Loucy (cell line): Measurements from ENCODE around the gene KCNJ1.

ENCODE experiments used
- H2AFZ ChIP-seq: fragments of 200-600 bp; sonication (generic); 2 replicates; pipeline ENCODE4 v1.6.0; 2016; ENCODE audit warnings: antibody characterized with exemption, mild to moderate bottlenecking, low read length, moderate library complexity
- H3F3A ChIP-seq: fragments of 200-600 bp; 2 replicates; pipeline ENCODE4 v1.6.0; 2016; ENCODE audit warnings: antibody characterized with exemption, low read depth, mild to moderate bottlenecking
- H3K27me3 ChIP-seq: fragments of 200-600 bp; sonication (generic); 2 replicates; pipeline ENCODE4 v1.6.1; 2014; ENCODE audit warnings: low read length, mild to moderate bottlenecking; ENCODE audit not compliant: insufficient read depth, poor library complexity, severe bottlenecking
- H3K36me3 ChIP-seq: fragments of 200-600 bp; sonication (generic); 2 replicates; pipeline ENCODE4 v1.6.1; 2016; ENCODE audit warnings: low read length; ENCODE audit not compliant: insufficient read depth
- H3K4me1 ChIP-seq: fragments of 200-600 bp; sonication (generic); 2 replicates; pipeline ENCODE4 v1.5.1; 2014; ENCODE audit warnings: low read length, mild to moderate bottlenecking; ENCODE audit not compliant: insufficient read depth, poor library complexity, severe bottlenecking
- H3K4me2 ChIP-seq: fragments of 200-600 bp; sonication (generic); 2 replicates; pipeline ENCODE4 v1.6.0; 2014; ENCODE audit warnings: antibody characterized with exemption, low read length, low read depth, mild to moderate bottlenecking; ENCODE audit not compliant: poor library complexity, severe bottlenecking
- H3K4me3 ChIP-seq: fragments of 200-600 bp; sonication (generic); 2 replicates; pipeline ENCODE4 v1.5.1; 2014; ENCODE audit warnings: low read length, mild to moderate bottlenecking, mixed read lengths; ENCODE audit not compliant: poor library complexity, severe bottlenecking
- H3K79me2 ChIP-seq: fragments of 200-600 bp; sonication (generic); 2 replicates; pipeline ENCODE4 v1.6.1; 2014; ENCODE audit warnings: low read length; ENCODE audit not compliant: insufficient read depth
- H3K9ac ChIP-seq: fragments of 200-600 bp; sonication (generic); 2 replicates; pipeline ENCODE4 v1.6.0; 2014; ENCODE audit warnings: mild to moderate bottlenecking, low read depth, low read length, moderate library complexity; ENCODE audit not compliant: poor library complexity, severe bottlenecking
- H3K9me2 ChIP-seq: fragments of 200-600 bp; sonication (generic); replicated peaks from 2 replicates; pipeline ENCODE4 v1.6.1; 2016; ENCODE audit warnings: low read depth, low read length, mixed read lengths
- H3K9me3 ChIP-seq: fragments of 200-600 bp; sonication (generic); 2 replicates; pipeline ENCODE4 v1.6.1; 2014; ENCODE audit warnings: mild to moderate bottlenecking, antibody characterized with exemption, low read length, low read depth; ENCODE audit not compliant: insufficient read depth
- H4K20me1 ChIP-seq: fragments of 200-600 bp; sonication (generic); 2 replicates; pipeline ENCODE4 v1.6.0; 2014; ENCODE audit warnings: antibody characterized with exemption, low read length, mild to moderate bottlenecking; ENCODE audit not compliant: insufficient read depth, poor library complexity, severe bottlenecking
- CTCF ChIP-seq: fragments of 200-600 bp; sonication (generic); conservative IDR thresholded peaks from 2 replicates; pipeline ENCODE4 v1.5.1; 2014; ENCODE audit warnings: mild to moderate bottlenecking, antibody characterized with exemption, low read length
- EZH2phosphoT487 ChIP-seq: fragments of 200-600 bp; IDR thresholded peaks from 2 replicates; pipeline ENCODE4 v1.6.1; 2018; ENCODE audit warnings: antibody characterized with exemption, mild to moderate bottlenecking, moderate library complexity, borderline replicate concordance

KCNJ1 gene

GRCh38 chr11:128854841-128855240 is 12.3 kb downstream of the KCNJ1 start:
- Histone ChIP-seq H3K9me2 (no peaks in the 10 kb centered on the region), H3K36me3 (no peaks in the 10 kb centered on the region), H3F3A (no peaks in the 10 kb centered on the region), H3K4me2 (no peak overlapping the region), H2AFZ (no peak overlapping the region), H4K20me1 (no peaks in the 10 kb centered on the region), H3K4me3 (no peak overlapping the region), H3K9ac (no peak overlapping the region), H3K27me3 (no peaks in the 10 kb centered on the region), H3K9me3 (no peaks in the 10 kb centered on the region), H3K4me1 (no peaks in the 10 kb centered on the region), H3K79me2 (no peaks in the 10 kb centered on the region)
- TF ChIP-seq CTCF (no peak), EZH2phosphoT487 (no peak)

- H3K4me1 ChIP-seq, result no peaks in the 10 kb centered on the region
- no peaks in the 10 kb centered on the region for H3K27me3 ChIP-seq
- no peaks in the 10 kb centered on the region for H4K20me1 ChIP-seq
- H3K79me2 ChIP-seq, result no peaks in the 10 kb centered on the region
- no peaks in the 10 kb centered on the region for H3K36me3 ChIP-seq
- no peak for TF ChIP-seq EZH2phosphoT487
- no peak for TF ChIP-seq CTCF
- no peak overlapping the region for H3K4me2 ChIP-seq
- H3F3A ChIP-seq, result no peaks in the 10 kb centered on the region
- no peaks in the 10 kb centered on the region for H3K9me3 ChIP-seq
- H3K4me3 ChIP-seq, result no peak overlapping the region
- H2AFZ ChIP-seq, result no peak overlapping the region
- no peak overlapping the region for H3K9ac ChIP-seq
- H3K9me2 ChIP-seq, result no peaks in the 10 kb centered on the region
Observed at GRCh38 chr11:128853559-128853958, 13.5 kb downstream of the KCNJ1 start.

GRCh38 chr11:128852327-128853023 is 14.6 kb downstream of the KCNJ1 start:
- no peak overlapping the region for H3K4me2 ChIP-seq
- TF ChIP-seq CTCF (no peak), EZH2phosphoT487 (no peak)
- H4K20me1 ChIP-seq, result no peaks in the 10 kb centered on the region
- no peaks in the 10 kb centered on the region for H3K9me3 ChIP-seq
- H3F3A ChIP-seq, result no peaks in the 10 kb centered on the region
- no peaks in the 10 kb centered on the region for H3K79me2 ChIP-seq
- no peak overlapping the region for H3K4me3 ChIP-seq
- H3K27me3 ChIP-seq, result no peaks in the 10 kb centered on the region
- no peaks in the 10 kb centered on the region for H3K36me3 ChIP-seq
- H3K4me1 ChIP-seq, result no peaks in the 10 kb centered on the region
- H3K9ac ChIP-seq, result no peak overlapping the region
- no peaks in the 10 kb centered on the region for H3K9me2 ChIP-seq
- no peak overlapping the region for H2AFZ ChIP-seq
